ENCODE data around the gene ESPNL.
A peak's percentile ranks its signal among the peaks of the same experiment; 100 is the strongest.

Gene ESPNL

GRCh38 chr2:238155761-238156694 lies 55.9 kb downstream of the ESPNL start:
- DNase-seq (ENCODE audit: low read depth in 3 of 3, low spot score in 1 of 3): no peak

GRCh38 chr2:238157506-238158017 lies 57.4 kb downstream of the ESPNL start:
- no peak for DNase-seq (ENCODE audit: low read depth in 3 of 3, low spot score in 1 of 3)

- no peak for DNase-seq (ENCODE audit: low read depth in 3 of 3, low spot score in 1 of 3)
Observed at GRCh38 chr2:238158018-238158508, 57.9 kb downstream of the ESPNL start.

GRCh38 chr2:238158509-238159070 lies 58.5 kb downstream of the ESPNL start, which contains the start of gene ERFE:
TSS of gene ERFE (plus strand) at chr2:238158970. CDS start at chr2:238159008, 38 bp downstream.
- peak in 2 of 3 donors; percentile 13 to 46 for DNase-seq (ENCODE audit: low read depth in 3 of 3, low spot score in 1 of 3)

- no peak for DNase-seq (ENCODE audit: low read depth in 3 of 3, low spot score in 1 of 3)
Observed at GRCh38 chr2:238159071-238159539, 59.0 kb downstream of the ESPNL start.

GRCh38 chr2:238159661-238160205 lies 59.6 kb downstream of the ESPNL start:
- no peak for DNase-seq (ENCODE audit: low read depth in 3 of 3, low spot score in 1 of 3)

GRCh38 chr2:238160206-238161129 lies 60.3 kb downstream of the ESPNL start:
- DNase-seq (ENCODE audit: low read depth in 3 of 3, low spot score in 1 of 3): no peak

GRCh38 chr2:238161291-238162051 lies 61.3 kb downstream of the ESPNL start:
- DNase-seq (ENCODE audit: low read depth in 3 of 3, low spot score in 1 of 3): no peak

GRCh38 chr2:238162251-238162845 lies 62.2 kb downstream of the ESPNL start:
- no peak for DNase-seq (ENCODE audit: low read depth in 3 of 3, low spot score in 1 of 3)

- no peak for DNase-seq (ENCODE audit: low read depth in 3 of 3, low spot score in 1 of 3)
Observed at GRCh38 chr2:238162846-238163441, 62.8 kb downstream of the ESPNL start.

GRCh38 chr2:238163481-238164198 lies 63.5 kb downstream of the ESPNL start:
- DNase-seq (ENCODE audit: low read depth in 3 of 3, low spot score in 1 of 3): no peak

GRCh38 chr2:238164906-238165287 lies 64.8 kb downstream of the ESPNL start:
- DNase-seq (ENCODE audit: low read depth in 3 of 3, low spot score in 1 of 3): no peak

GRCh38 chr2:238165288-238165921 lies 65.3 kb downstream of the ESPNL start:
- DNase-seq (ENCODE audit: low read depth in 3 of 3, low spot score in 1 of 3): no peak

- no peak for DNase-seq (ENCODE audit: low read depth in 3 of 3, low spot score in 1 of 3)
Observed at GRCh38 chr2:238166391-238167343, 66.5 kb downstream of the ESPNL start.

- DNase-seq (ENCODE audit: low read depth in 3 of 3, low spot score in 1 of 3): no peak
Observed at GRCh38 chr2:238167344-238167715, 67.2 kb downstream of the ESPNL start.

- no peak for DNase-seq (ENCODE audit: low read depth in 3 of 3, low spot score in 1 of 3)
Observed at GRCh38 chr2:238167761-238168160, 67.6 kb downstream of the ESPNL start.
